ENCODE results near the gene WAS. TPM values are rescaled to one million over a fixed set of nuclear protein-coding genes. Genes with fewer than 3 reads are reported as not detected.

WAS gene
- polyA plus RNA-seq, 2 of the 4 experiments (the other 2 are of a cell fraction), result 0.05 to 0.44 TPM

DNA sequence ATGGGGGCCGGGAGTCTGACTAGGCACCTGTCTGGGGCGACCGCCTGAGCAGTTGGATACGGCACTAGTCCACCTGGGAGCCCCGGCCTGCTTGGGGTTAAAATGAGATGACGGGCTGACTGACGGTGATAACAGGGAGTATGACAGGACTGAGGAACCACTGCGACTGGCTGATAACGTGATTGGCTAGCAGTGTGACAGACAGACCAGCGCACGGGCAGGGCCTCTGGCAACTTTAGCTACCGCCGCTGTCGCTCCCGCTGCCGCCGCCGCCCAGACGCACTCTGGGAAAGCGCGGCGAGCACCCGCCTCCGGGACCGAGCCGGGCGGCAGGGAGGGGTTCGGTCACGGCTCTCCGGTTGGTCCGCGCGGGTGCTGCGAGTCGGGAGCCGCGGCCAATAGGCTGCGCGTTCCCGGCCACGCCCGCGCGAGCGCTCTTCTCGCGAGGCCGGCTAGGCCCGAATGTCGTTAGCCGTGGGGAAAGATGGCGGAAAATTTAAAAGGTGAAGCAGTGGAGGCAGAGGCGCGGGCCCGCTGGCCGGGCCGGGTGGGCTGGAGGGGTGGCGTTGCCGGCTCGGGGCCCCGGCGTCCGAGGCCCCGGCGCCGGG is 12.8 kb downstream of the WAS start, which contains the start of gene SUV39H1 (continued):
- TF ChIP-seq, protein P1, sequence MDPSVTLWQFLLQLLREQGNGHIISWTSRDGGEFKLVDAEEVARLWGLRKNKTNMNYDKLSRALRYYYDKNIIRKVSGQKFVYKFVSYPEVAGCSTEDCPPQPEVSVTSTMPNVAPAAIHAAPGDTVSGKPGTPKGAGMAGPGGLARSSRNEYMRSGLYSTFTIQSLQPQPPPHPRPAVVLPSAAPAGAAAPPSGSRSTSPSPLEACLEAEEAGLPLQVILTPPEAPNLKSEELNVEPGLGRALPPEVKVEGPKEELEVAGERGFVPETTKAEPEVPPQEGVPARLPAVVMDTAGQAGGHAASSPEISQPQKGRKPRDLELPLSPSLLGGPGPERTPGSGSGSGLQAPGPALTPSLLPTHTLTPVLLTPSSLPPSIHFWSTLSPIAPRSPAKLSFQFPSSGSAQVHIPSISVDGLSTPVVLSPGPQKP (IDR thresholded peaks at IDR 0.05; ENCODE audit: low read depth, low read length), result no peak
- no peak for TF ChIP-seq FOXS1 (CRISPR knock-in tag; IDR thresholded peaks at IDR 0.05)
- peak; percentile 51; the same call in 1 of the 2 replicates for TF ChIP-seq PHF8 (IDR thresholded peaks at IDR 0.05; ENCODE audit: borderline replicate concordance, low read depth)
- TF ChIP-seq NPAS2 (CRISPR knock-in tag; IDR thresholded peaks at IDR 0.05; ENCODE audit: borderline replicate concordance), result no peak
- no peak for TF ChIP-seq POLR2AphosphoS2 (conservative IDR thresholded peaks at IDR 0.05; ENCODE audit: low read length)
- no peak for TF ChIP-seq HOXA7 (CRISPR knock-in tag; IDR thresholded peaks at IDR 0.05)
- no peak for TF ChIP-seq HDAC2 (IDR thresholded peaks at IDR 0.05)
- peak; percentile 64 for TF ChIP-seq POLR2A (IDR thresholded peaks at IDR 0.05; ENCODE audit: low read length)
- TF ChIP-seq, protein P2, sequence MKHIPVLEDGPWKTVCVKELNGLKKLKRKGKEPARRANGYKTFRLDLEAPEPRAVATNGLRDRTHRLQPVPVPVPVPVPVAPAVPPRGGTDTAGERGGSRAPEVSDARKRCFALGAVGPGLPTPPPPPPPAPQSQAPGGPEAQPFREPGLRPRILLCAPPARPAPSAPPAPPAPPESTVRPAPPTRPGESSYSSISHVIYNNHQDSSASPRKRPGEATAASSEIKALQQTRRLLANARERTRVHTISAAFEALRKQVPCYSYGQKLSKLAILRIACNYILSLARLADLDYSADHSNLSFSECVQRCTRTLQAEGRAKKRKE (CRISPR knock-in tag; IDR thresholded peaks at IDR 0.05; ENCODE audit: low read depth), result no peak
- no peak for TF ChIP-seq FOSL2 (IDR thresholded peaks at IDR 0.05)
- no peak for TF ChIP-seq FOSL2 (CRISPR knock-in tag; IDR thresholded peaks at IDR 0.05)
- no peak for TF ChIP-seq SMC3 (IDR thresholded peaks at IDR 0.05)
- TF ChIP-seq, protein P3, sequence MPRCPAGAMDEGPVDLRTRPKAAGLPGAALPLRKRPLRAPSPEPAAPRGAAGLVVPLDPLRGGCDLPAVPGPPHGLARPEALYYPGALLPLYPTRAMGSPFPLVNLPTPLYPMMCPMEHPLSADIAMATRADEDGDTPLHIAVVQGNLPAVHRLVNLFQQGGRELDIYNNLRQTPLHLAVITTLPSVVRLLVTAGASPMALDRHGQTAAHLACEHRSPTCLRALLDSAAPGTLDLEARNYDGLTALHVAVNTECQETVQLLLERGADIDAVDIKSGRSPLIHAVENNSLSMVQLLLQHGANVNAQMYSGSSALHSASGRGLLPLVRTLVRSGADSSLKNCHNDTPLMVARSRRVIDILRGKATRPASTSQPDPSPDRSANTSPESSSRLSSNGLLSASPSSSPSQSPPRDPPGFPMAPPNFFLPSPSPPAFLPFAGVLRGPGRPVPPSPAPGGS (IDR thresholded peaks at IDR 0.05), result no peak
- no peak for TF ChIP-seq ESRRA (IDR thresholded peaks at IDR 0.05; ENCODE audit: borderline replicate concordance, low read length)
- no peak for TF ChIP-seq ZC3H11A (IDR thresholded peaks at IDR 0.05)
- TF ChIP-seq, protein P4, sequence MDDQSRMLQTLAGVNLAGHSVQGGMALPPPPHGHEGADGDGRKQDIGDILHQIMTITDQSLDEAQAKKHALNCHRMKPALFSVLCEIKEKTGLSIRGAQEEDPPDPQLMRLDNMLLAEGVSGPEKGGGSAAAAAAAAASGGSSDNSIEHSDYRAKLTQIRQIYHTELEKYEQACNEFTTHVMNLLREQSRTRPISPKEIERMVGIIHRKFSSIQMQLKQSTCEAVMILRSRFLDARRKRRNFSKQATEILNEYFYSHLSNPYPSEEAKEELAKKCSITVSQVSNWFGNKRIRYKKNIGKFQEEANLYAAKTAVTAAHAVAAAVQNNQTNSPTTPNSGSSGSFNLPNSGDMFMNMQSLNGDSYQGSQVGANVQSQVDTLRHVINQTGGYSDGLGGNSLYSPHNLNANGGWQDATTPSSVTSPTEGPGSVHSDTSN (IDR thresholded peaks at IDR 0.05), result no peak
- no peak for TF ChIP-seq HOXB5 (CRISPR knock-in tag; IDR thresholded peaks at IDR 0.05)
- no peak for TF ChIP-seq EHMT2 (IDR thresholded peaks at IDR 0.05; ENCODE audit: low read depth)
- no peak for TF ChIP-seq JUNB (IDR thresholded peaks at IDR 0.05)
- no peak for TF ChIP-seq TP53 (CRISPR knock-in tag; IDR thresholded peaks at IDR 0.05)
- TF ChIP-seq, protein P5, sequence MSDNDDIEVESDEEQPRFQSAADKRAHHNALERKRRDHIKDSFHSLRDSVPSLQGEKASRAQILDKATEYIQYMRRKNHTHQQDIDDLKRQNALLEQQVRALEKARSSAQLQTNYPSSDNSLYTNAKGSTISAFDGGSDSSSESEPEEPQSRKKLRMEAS (IDR thresholded peaks at IDR 0.05), result peak; percentile 40; the same call in 1 of the 2 replicates
- 0 out of 2 replicates have a peak, but pooled peaks have one; percentile 10 for TF ChIP-seq GATA3 (IDR thresholded peaks at IDR 0.05; ENCODE audit: borderline replicate concordance)
- TF ChIP-seq MYC (IDR thresholded peaks at IDR 0.05; ENCODE audit: borderline replicate concordance, low read length), result no peak
- TF ChIP-seq CHD2 (IDR thresholded peaks at IDR 0.05; ENCODE audit: low read length, partially characterized antibody), result peak; percentile 91
- no peak for TF ChIP-seq ZNF302 (CRISPR knock-in tag; IDR thresholded peaks at IDR 0.05)
- no peak for TF ChIP-seq ZSCAN20 (CRISPR knock-in tag; IDR thresholded peaks at IDR 0.05)

All from A549 (cell line).